SK-N-SH (cell line): ENCODE data around the gene ALS2CL.

ENCODE experiments used
- EP300 ChIP-seq, 2 experiments: IDR thresholded peaks; 2 replicates each; pipeline versions ENCODE4 v1.4.0 to v1.6.1; 2012; ENCODE audit warnings: borderline replicate concordance in 1 of 2, low read depth in 1 of 2, low read length in 1 of 2
- GABPA ChIP-seq: IDR thresholded peaks from 2 replicates; pipeline ENCODE4 v1.4.0; 2012; ENCODE audit warnings: low read depth, mild to moderate bottlenecking

GRCh38 chr3:46634856-46635255 is 58.6 kb downstream of the ALS2CL start:
- TF ChIP-seq GABPA (no peak), EP300 (IDR thresholded peaks at IDR 0.05; ENCODE audit: borderline replicate concordance in 1 of 2, low read depth in 1 of 2, low read length in 1 of 2) (no peak)
